H1 (cell line): ENCODE measurements around the gene TMEM187. TPM values are rescaled to one million over a fixed set of nuclear protein-coding genes. Genes with fewer than 3 reads are reported as not detected.

Source experiments
- BCL11A ChIP-seq, 2 experiments: IDR thresholded peaks; one replicate each; pipeline ENCODE4 v1.6.1; 2011; ENCODE audit warnings: low read depth in 2 of 2, low read length in 2 of 2, mild to moderate bottlenecking in 2 of 2
- CHD7 ChIP-seq: fragments of 300-600 bp; sonication (generic); IDR thresholded peaks from 2 replicates; pipeline ENCODE4 v1.7.1; 2012; ENCODE audit warnings: low read length, moderate library complexity, mild to moderate bottlenecking, inconsistent platforms; ENCODE audit not compliant: insufficient replicate concordance
- CREB1 ChIP-seq: IDR thresholded peaks from 2 replicates; pipeline ENCODE4 v1.6.1; 2012; ENCODE audit warnings: inconsistent platforms
- KDM4A ChIP-seq: IDR thresholded peaks from one replicate; pipeline ENCODE4 v1.7.1; 2012; ENCODE audit warnings: low read depth, mild to moderate bottlenecking, moderate library complexity, low read length, inconsistent platforms; ENCODE audit not compliant: severe bottlenecking
- POLR2A ChIP-seq, 2 experiments: IDR thresholded peaks; 1 replicate in 1 of 2; 2 replicates in 1 of 2; pipeline ENCODE4 v1.6.1; 2011; ENCODE audit warnings: low read depth in 2 of 2, low read length in 2 of 2, mild to moderate bottlenecking in 2 of 2; ENCODE audit errors: control extremely low read depth in 1 of 2
- RNF2 ChIP-seq: fragments of 200-900, 300-1000 bp; sonication (generic); IDR thresholded peaks from 2 replicates; pipeline ENCODE4 v1.7.1; 2016; ENCODE audit warnings: borderline replicate concordance, low read depth, mild to moderate bottlenecking, antibody characterized with exemption, low read length; ENCODE audit not compliant: poor library complexity, severe bottlenecking; ENCODE audit errors: missing control alignments
- polyA plus RNA-seq, 7 experiments: library from polyadenylated mRNA; depleted of rRNA in 3 of 7; stranded (reverse) in 5 of 7; unstranded in 2 of 7; fragments of >200 nt in 5 of 7; fragments of 200-250 nt in 2 of 7; gene quantifications; 1 replicate in 5 of 7; 2 replicates in 1 of 7; 4 replicates in 1 of 7; pipeline versions ENCODE4 v1.2.1 to v1.2.3, GENCODE V29; 2011 to 2013; ENCODE audit warnings: missing spikeins in 2 of 7, mixed read lengths in 2 of 7
- total RNA-seq: library from RNA; stranded (reverse); fragmentation: NEBNext Ultra II Directional; extraction: Animal tissue kit (Norgen Biotek cat#: 25700); gene quantifications from 2 replicates; pipeline ENCODE4 v1.2.1, GENCODE V29; 2021
- TF ChIP-seq, protein P1 (sequence below): IDR thresholded peaks from 2 replicates; pipeline ENCODE4 v1.6.1; 2012; ENCODE audit warnings: low read length, inconsistent platforms

The TMEM187 gene
- total and polyA plus RNA-seq, 2 of the 8 experiments (the other 6 are each of a cell fraction or from before 2014, with no cell fraction given), result 5.0 to 14.5 TPM

DNA sequence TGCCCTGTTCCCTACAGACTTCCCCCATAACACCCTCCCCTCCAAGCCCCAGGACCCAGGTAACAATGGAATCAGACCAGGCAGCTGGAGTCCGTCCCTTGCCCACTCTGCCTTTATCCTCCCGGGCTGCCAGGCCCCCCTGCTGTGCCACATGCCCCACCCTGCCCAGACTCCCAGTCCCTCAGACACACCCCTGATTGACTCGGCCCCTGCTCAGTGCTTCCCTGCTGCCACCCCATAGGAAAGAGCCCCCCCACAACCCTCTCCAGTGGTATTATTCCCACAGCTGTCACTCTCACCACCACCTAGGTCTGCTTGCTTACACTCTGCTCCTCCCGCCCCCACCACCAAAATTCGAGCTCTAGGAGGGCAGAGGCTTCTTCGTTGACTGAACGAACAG is 33.0 kb upstream of the TMEM187 start (continued):
- TF ChIP-seq CHD7 (no peak), POLR2A (IDR thresholded peaks at IDR 0.05; ENCODE audit: control extremely low read depth in 1 of 2, low read depth in 2 of 2, low read length in 2 of 2) (no peak), BCL11A (IDR thresholded peaks at IDR 0.05; ENCODE audit: low read depth in 2 of 2, low read length in 2 of 2) (no peak), CREB1 (no peak), RNF2 (no peak), KDM4A (no peak)
- TF ChIP-seq, protein P1, sequence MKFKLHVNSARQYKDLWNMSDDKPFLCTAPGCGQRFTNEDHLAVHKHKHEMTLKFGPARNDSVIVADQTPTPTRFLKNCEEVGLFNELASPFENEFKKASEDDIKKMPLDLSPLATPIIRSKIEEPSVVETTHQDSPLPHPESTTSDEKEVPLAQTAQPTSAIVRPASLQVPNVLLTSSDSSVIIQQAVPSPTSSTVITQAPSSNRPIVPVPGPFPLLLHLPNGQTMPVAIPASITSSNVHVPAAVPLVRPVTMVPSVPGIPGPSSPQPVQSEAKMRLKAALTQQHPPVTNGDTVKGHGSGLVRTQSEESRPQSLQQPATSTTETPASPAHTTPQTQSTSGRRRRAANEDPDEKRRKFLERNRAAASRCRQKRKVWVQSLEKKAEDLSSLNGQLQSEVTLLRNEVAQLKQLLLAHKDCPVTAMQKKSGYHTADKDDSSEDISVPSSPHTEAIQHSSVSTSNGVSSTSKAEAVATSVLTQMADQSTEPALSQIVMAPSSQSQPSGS, result no peak
